SK-N-SH treated with all-trans-retinoic acid at 6 μM for 48 hours (cell line): Measurements from ENCODE around the gene ITPR2.
A peak's percentile ranks its signal among the peaks of the same experiment; 100 is the strongest.

Experiments
- ATAC-seq: fragments of 200-7000 bp; cut with Tn5 transposase; 3 replicates; pipeline ENCODE4 v1.9.1; 2020; ENCODE audit warnings: mild to moderate bottlenecking, moderate library complexity
- ARNTL ChIP-seq: fragments of 450-650 bp; formaldehyde crosslinking; IDR thresholded peaks from 2 replicates; pipeline ENCODE4 v1.5.0; 2020; ENCODE audit warnings: low read depth, mild to moderate bottlenecking, moderate library complexity, borderline replicate concordance
- BACH2 ChIP-seq: fragments of 250-450 bp; sonication (Bioruptor Pico); IDR thresholded peaks from 2 replicates; pipeline ENCODE4 v1.9.0; 2021; ENCODE audit warnings: mild to moderate bottlenecking, borderline replicate concordance
- CREB5 ChIP-seq: fragments of 250-450 bp; sonication (Bioruptor Pico); IDR thresholded peaks from 2 replicates; pipeline ENCODE4 v1.5.1; 2020; ENCODE audit warnings: low read depth, mild to moderate bottlenecking, moderate library complexity
- CSDC2 ChIP-seq: fragments of 250-450 bp; sonication (Bioruptor Pico); IDR thresholded peaks from 2 replicates; pipeline ENCODE4 v1.5.0; 2020; ENCODE audit warnings: mild to moderate bottlenecking, moderate library complexity
- CSRNP3 ChIP-seq: fragments of 250-450 bp; sonication (Bioruptor Pico); IDR thresholded peaks from 2 replicates; pipeline ENCODE4 v1.5.1; 2021; ENCODE audit warnings: mild to moderate bottlenecking, moderate library complexity
- ESRRG ChIP-seq: fragments of 250-450 bp; sonication (Bioruptor Pico); IDR thresholded peaks from 2 replicates; pipeline ENCODE4 v1.6.1; 2021; ENCODE audit warnings: mild to moderate bottlenecking
- GLIS3 ChIP-seq: fragments of 250-450 bp; sonication (Bioruptor Pico); IDR thresholded peaks from 2 replicates; pipeline ENCODE4 v1.5.0; 2020; ENCODE audit warnings: mild to moderate bottlenecking, moderate library complexity
- OSR1 ChIP-seq: fragments of 250-450 bp; sonication (Bioruptor Pico); IDR thresholded peaks from 2 replicates; pipeline ENCODE4 v1.8.0; 2022; ENCODE audit warnings: moderate library complexity, mild to moderate bottlenecking, inconsistent platforms
- PATZ1 ChIP-seq: fragments of 250-450 bp; sonication (Bioruptor Pico); IDR thresholded peaks from 2 replicates; pipeline ENCODE4 v1.8.0; 2020; ENCODE audit warnings: mild to moderate bottlenecking, moderate library complexity, borderline replicate concordance
- POU6F1 ChIP-seq: fragments of 250-450 bp; sonication (Bioruptor Pico); IDR thresholded peaks from 2 replicates; pipeline ENCODE4 v1.8.0; 2021; ENCODE audit warnings: low read depth, mild to moderate bottlenecking, moderate library complexity, borderline replicate concordance
- PPARA ChIP-seq: fragments of 250-450 bp; sonication (Bioruptor Pico); IDR thresholded peaks from 2 replicates; pipeline ENCODE4 v1.5.0; 2020; ENCODE audit warnings: mild to moderate bottlenecking, borderline replicate concordance
- RARB ChIP-seq: fragments of 250-450 bp; sonication (Bioruptor Pico); IDR thresholded peaks from 2 replicates; pipeline ENCODE4 v1.8.0; 2021; ENCODE audit warnings: mild to moderate bottlenecking, moderate library complexity
- SNAI2 ChIP-seq: fragments of 250-450 bp; sonication (Bioruptor Pico); IDR thresholded peaks from 2 replicates; pipeline ENCODE4 v1.5.0; 2020; ENCODE audit warnings: mild to moderate bottlenecking, moderate library complexity
- TCF4 ChIP-seq: fragments of 250-450 bp; sonication (Bioruptor Pico); IDR thresholded peaks from 2 replicates; pipeline ENCODE4 v1.8.0; 2021; ENCODE audit warnings: mild to moderate bottlenecking, moderate library complexity, borderline replicate concordance
- TOX ChIP-seq: fragments of 250-450 bp; sonication (Bioruptor Pico); IDR thresholded peaks from 2 replicates; pipeline ENCODE4 v1.8.0; 2021; ENCODE audit warnings: mild to moderate bottlenecking, moderate library complexity, borderline replicate concordance
- TSHZ2 ChIP-seq: fragments of 250-450 bp; sonication (Bioruptor Pico); IDR thresholded peaks from 2 replicates; pipeline ENCODE4 v1.5.0; 2020; ENCODE audit warnings: mild to moderate bottlenecking, moderate library complexity
- ZC3H10 ChIP-seq: fragments of 250-450 bp; sonication (Bioruptor Pico); IDR thresholded peaks from 2 replicates; pipeline ENCODE4 v1.5.1; 2021; ENCODE audit warnings: mild to moderate bottlenecking, moderate library complexity
- ZFP30 ChIP-seq: fragments of 450-650 bp; formaldehyde crosslinking; IDR thresholded peaks from 2 replicates; pipeline ENCODE4 v1.5.0; 2022; ENCODE audit warnings: mild to moderate bottlenecking, moderate library complexity
- ZNF565 ChIP-seq: fragments of 450-650 bp; formaldehyde crosslinking; conservative IDR thresholded peaks from 2 replicates; pipeline ENCODE4 v1.5.0; 2020; ENCODE audit warnings: low read depth, mild to moderate bottlenecking, moderate library complexity

Gene ITPR2

GRCh38 chr12:26651566-26652188 is 181.3 kb downstream of the ITPR2 start:
- TF ChIP-seq BACH2 (CRISPR knock-in tag) (no peak), POU6F1 (CRISPR knock-in tag) (no peak), CSRNP3 (CRISPR knock-in tag) (no peak), TOX (CRISPR knock-in tag) (no peak), PATZ1 (CRISPR knock-in tag) (no peak), GLIS3 (no peak), OSR1 (no peak), SNAI2 (CRISPR knock-in tag) (no peak), TSHZ2 (CRISPR knock-in tag) (no peak), ZC3H10 (no peak), ZFP30 (no peak), ZNF565 (CRISPR knock-in tag) (no peak), PPARA (CRISPR knock-in tag) (no peak), ARNTL (CRISPR knock-in tag) (no peak)
- ATAC-seq: peak; percentile 60

GRCh38 chr12:26651036-26651435 is 182.0 kb downstream of the ITPR2 start:
- TF ChIP-seq ZC3H10 (no peak), PATZ1 (CRISPR knock-in tag) (no peak), RARB (no peak), TOX (CRISPR knock-in tag) (no peak), CREB5 (CRISPR knock-in tag) (no peak)
- ATAC-seq: no peak

GRCh38 chr12:26648999-26649398 is 184.0 kb downstream of the ITPR2 start:
- TF ChIP-seq OSR1 (no peak), TSHZ2 (CRISPR knock-in tag) (no peak), ESRRG (CRISPR knock-in tag) (no peak), TCF4 (CRISPR knock-in tag) (no peak), GLIS3 (no peak), PATZ1 (CRISPR knock-in tag) (no peak), CREB5 (CRISPR knock-in tag) (no peak), BACH2 (CRISPR knock-in tag) (no peak), CSDC2 (CRISPR knock-in tag) (no peak)
- ATAC-seq: no peak
